H4 (cell line): ENCODE data around the gene ZDHHC5. TPM values are rescaled to one million over a fixed set of nuclear protein-coding genes. Genes with fewer than 3 reads are reported as not detected.

Source experiments
- DNase-seq: peaks from one replicate; pipeline ENCODE4 v3.0.0-alpha.2; 2015; ENCODE audit warnings: low spot score
- total RNA-seq: library from RNA; depleted of rRNA; stranded (reverse); fragments of >200 nt; shearing (Covaris generic); gene quantifications from 2 replicates; pipeline ENCODE4 v1.2.3, GENCODE V29; 2014; rRNA removed

The ZDHHC5 gene
- total RNA-seq, 1 experiment from 2014 or later: 32.4 TPM

DNA sequence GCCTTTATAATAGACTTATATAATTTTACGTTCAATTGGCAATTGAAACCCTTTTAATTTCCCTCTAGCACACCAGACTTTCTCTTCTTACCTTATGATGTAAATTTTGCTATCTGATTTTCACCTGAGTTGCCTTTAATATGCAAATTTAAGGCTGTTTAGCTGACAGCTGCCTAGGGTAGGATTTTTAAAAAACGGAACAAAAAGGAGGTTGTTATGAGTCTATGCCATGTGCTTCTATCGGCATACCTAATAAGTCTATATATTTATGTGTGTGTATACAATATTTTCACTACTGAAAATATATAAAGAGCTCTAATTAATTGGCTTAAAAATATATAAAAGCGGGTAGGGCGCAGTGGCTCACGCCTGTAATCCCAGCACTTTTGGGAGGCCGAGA is 61.6 kb downstream of the ZDHHC5 start:
- no peak for DNase-seq

DNA sequence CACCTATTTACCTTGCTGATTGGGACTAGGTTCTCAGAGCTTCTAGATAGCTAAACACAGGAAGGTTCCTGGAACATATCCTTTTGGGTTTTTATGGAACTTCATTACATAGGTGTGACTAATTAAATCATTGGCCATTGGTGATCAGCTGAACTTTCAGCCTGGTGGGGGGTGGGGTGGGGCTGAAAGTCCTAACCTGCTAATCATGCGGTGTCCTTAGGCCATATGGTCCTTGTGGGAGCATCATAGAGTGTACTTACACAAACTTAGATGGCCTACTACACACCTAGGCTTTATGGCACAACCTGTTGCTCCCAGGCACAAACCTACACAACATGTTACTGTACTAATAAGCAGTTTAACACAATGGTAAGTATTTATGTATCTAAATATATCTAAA is 64.7 kb downstream of the ZDHHC5 start:
- DNase-seq: no peak

DNA sequence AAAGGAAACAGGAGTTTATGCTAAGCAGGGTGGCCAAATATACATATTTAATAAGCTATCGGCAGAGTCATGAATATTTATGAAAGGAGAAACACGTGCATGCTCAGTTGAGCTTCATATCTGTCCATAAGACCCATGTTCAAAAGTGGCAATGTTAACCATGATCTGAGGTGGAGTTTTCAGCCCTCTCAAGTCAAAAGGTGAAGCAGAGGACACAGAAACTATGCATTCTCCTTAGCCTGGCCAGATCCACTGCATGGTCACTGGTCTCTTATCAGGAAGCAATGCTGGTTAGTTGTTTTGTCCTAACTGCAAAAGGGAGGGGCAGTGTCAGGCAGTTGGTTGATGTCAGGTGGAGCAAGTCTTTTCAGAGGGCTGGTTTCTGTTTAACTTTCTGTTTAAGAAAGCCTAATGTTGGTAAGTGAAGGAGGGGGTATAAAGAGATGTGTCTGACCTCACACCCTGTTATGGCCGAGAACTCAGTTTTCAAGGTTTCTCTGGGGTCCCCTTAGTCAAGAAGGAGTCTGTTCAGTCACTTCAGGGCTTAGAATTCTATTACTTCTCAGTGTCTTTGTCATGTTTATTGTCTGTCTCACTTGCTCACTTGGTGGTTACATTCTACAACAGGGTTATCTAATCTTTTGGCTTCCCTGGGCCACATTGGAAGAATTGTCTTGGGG is 67.8 kb downstream of the ZDHHC5 start:
- no peak for DNase-seq

DNA sequence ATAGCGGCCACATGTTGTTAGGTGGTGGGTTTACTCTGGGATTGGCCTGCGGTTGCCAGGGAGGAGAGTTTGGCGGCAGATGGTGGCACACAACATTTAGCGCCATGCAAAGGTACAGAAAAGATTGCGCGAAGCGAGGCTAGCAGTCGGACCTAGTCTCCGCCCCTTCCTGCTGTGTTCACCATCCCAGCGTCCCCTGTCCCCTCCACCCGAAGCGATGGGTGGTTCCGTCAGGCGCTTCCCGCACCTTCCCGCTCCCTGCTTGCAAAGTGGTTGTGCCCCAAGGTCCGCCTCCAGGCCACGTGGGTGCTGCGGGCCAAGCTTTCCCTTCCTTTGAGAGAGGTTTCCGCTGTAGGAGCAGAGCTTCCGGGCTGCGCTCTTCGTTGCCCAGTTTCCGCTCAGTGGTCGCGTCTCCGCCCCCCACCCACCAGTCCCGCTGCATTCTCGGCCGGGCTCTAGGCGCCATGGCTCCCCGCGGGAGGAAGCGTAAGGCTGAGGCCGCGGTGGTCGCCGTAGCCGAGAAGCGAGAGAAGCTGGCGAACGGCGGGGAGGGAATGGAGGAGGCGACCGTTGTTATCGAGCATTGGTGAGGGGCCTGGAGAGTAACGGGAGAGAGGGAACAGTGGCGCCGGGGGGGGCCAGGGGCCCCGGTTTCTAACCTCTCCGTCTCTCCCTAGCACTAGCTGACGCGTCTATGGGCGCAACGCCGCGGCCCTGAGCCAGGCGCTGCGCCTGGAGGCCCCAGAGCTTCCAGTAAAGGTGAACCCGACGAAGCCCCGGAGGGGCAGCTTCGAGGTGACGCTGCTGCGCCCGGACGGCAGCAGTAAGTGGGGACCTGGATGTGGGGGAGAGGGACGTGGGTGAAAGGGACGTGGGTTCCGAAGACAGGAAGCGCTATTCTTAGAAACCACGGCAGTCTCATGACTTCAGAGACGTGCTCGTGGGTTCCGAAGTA is 73.5 kb downstream of the ZDHHC5 start, which contains the start of gene SELENOH:
Gene SELENOH (plus strand): TSS at position 360 of the 955 bp plus-strand sequence. CDS start 105 bp downstream, at position 465.
- DNase-seq: peak; percentile 97

DNA sequence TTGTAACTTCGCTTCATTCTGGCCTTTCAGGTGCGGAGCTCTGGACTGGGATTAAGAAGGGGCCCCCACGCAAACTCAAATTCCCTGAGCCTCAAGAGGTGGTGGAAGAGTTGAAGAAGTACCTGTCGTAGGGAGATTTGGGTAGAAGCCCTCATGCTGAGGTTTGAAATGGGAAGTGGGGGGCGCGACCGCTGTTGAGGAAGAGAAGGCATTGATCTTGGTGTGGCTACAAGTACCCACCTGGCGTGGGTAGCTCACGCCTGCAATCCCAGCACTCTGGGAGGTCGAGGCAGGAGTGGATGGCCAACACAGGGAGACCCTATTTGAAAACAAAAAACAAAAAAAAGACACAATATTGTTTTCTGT is 74.2 kb downstream of the ZDHHC5 start:
- DNase-seq: no peak

DNA sequence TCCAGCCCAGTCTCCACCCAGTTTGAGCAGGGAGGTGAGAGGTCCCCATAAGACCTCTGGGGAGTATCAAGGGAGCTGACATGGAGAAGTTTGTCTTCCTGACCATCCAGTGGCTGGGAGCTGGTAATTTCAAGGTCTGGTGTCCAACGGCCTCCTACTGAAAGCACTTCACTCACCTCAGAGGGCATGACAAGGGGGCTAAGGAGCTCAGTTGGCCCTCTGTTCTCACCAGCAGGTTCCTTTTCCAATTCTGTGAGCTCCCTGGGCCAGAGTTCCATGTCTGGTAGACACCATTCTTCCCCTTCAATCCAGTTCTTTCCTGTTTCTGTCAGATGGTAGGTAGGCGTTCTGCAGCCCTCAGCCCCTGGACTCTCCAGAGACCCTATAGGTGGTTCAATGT is 76.4 kb downstream of the ZDHHC5 start:
- DNase-seq: no peak

DNA sequence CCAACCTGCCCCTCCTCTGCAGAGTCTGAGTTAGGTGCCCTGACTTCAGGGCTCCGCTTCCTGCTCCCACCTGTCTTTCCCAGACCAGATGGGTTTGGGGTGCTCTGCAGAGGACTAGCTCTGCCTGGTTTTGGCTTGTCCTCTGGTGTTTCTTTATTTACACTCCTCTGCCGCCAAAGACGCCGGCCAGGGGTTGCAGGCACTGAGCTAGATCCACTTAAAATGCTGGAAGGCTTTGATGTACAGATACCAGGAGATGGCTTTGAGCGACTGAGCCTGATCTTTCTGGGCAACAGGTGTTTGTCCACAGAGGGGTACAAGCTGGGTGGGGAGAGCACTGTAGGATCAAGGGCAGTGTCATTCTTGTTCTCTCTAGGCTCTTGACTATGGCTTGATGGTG is 77.3 kb downstream of the ZDHHC5 start:
- no peak for DNase-seq

DNA sequence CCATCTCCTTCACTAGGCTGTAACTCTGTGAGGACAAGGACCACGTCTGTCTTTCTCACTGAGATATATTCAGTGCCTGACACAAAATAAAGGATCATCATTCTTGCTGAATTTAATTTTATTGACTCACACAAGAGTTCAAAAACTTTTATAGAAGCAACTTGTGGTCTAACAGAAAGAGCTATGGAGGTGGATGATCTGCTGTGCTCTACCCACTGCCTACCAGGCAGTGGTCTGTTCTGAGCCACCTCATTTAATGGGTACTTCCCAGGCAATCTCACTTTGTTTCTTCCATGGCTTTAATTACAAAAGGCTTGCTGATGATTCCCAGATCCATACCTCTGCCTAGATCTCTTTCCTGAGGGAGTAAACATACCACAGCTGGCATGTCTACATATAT is 79.0 kb downstream of the ZDHHC5 start:
- DNase-seq: no peak

Other genes with a start within 250 kb of the ZDHHC5 start
- gene SLC43A3, start 241.0 kb upstream of the ZDHHC5 start, total RNA-seq: 20.4 and 21.3 TPM in 2 replicates
- gene RTN4RL2, start 207.6 kb upstream of the ZDHHC5 start, total RNA-seq: 0.64 and 0.89 TPM in 2 replicates
- gene SLC43A1, start 152.4 kb upstream of the ZDHHC5 start, total RNA-seq: 3.5 and 6.0 TPM in 2 replicates
- gene TIMM10, start 137.4 kb upstream of the ZDHHC5 start, total RNA-seq: 111 and 118 TPM in 2 replicates
- not detected in 2 replicates for gene SMTNL1, start 130.5 kb upstream of the ZDHHC5 start, total RNA-seq
- 103 and 149 TPM in 2 replicates for gene UBE2L6, start 100.4 kb upstream of the ZDHHC5 start, total RNA-seq
- gene SERPING1, start 70.4 kb upstream of the ZDHHC5 start, total RNA-seq: 1.2 and 8.3 TPM in 2 replicates
- gene YPEL4, start 18.2 kb upstream of the ZDHHC5 start, total RNA-seq: 1.2 and 3.3 TPM in 2 replicates
- 24.4 and 27.5 TPM in 2 replicates for gene CLP1, start 10.4 kb upstream of the ZDHHC5 start, total RNA-seq
- 25.3 and 29.7 TPM in 2 replicates for gene MED19, start 44.1 kb downstream of the ZDHHC5 start, total RNA-seq
- 128 and 142 TPM in 2 replicates for gene TMX2, start 44.5 kb downstream of the ZDHHC5 start, total RNA-seq
- gene SELENOH, start 73.4 kb downstream of the ZDHHC5 start, total RNA-seq: 218 and 298 TPM in 2 replicates
- gene BTBD18, start 83.7 kb downstream of the ZDHHC5 start, total RNA-seq: not detected in 2 replicates
- gene CTNND1, start 93.7 kb downstream of the ZDHHC5 start, total RNA-seq: 50.0 and 56.3 TPM in 2 replicates